Endothelial cell of umbilical vein (primary cell): ENCODE results near the gene FLT1.

Experiments used
- EZH2 ChIP-seq: IDR thresholded peaks from 2 replicates; pipeline ENCODE4 v1.6.1; 2012; ENCODE audit warnings: borderline replicate concordance, low read depth, mild to moderate bottlenecking, moderate library complexity, low read length, inconsistent platforms; ENCODE audit not compliant: severe bottlenecking
- FOS ChIP-seq: IDR thresholded peaks from 2 replicates; pipeline ENCODE4 v1.6.1; 2011; ENCODE audit warnings: mild to moderate bottlenecking, low read length, moderate library complexity, borderline replicate concordance; ENCODE audit not compliant: insufficient read depth
- GATA2 ChIP-seq: IDR thresholded peaks from 2 replicates; pipeline ENCODE4 v1.7.0; 2011; ENCODE audit warnings: low read depth, mild to moderate bottlenecking, moderate library complexity, mixed read lengths, low read length; ENCODE audit not compliant: insufficient read length, insufficient read depth
- JUN ChIP-seq: IDR thresholded peaks from 2 replicates; pipeline ENCODE4 v1.6.1; 2011; ENCODE audit warnings: borderline replicate concordance, low read depth; ENCODE audit not compliant: insufficient read length, insufficient read depth
- MYC ChIP-seq: IDR thresholded peaks from one replicate; pipeline ENCODE4 v1.6.1; 2011; ENCODE audit warnings: mild to moderate bottlenecking, low read depth, low read length
- POLR2A ChIP-seq: IDR thresholded peaks from 2 replicates; pipeline ENCODE4 v1.6.1; 2012; ENCODE audit warnings: low read depth, mild to moderate bottlenecking, control low read depth, low read length
- POLR2AphosphoS5 ChIP-seq: IDR thresholded peaks from 2 replicates; pipeline ENCODE4 v1.6.1; 2012; ENCODE audit warnings: low read depth, mild to moderate bottlenecking, control low read depth, low read length, moderate library complexity; ENCODE audit not compliant: insufficient read depth
- TF ChIP-seq, protein P1 (sequence below), 2 donors: IDR thresholded peaks; 1 replicate in 1 of 2; 2 replicates in 1 of 2; pipeline ENCODE4 v1.5.1; 2011; ENCODE audit warnings: low read length in 2 of 2, mild to moderate bottlenecking in 2 of 2, moderate library complexity in 2 of 2, control low read depth in 1 of 2, inconsistent platforms in 1 of 2, low read depth in 1 of 2; ENCODE audit not compliant: insufficient read depth in 1 of 2; ENCODE audit errors: extremely low read depth in 1 of 2
- TF ChIP-seq, protein P2 (sequence below): IDR thresholded peaks from 2 replicates; pipeline ENCODE4 v1.6.1; 2011; ENCODE audit not compliant: insufficient read depth, insufficient read length

DNA sequence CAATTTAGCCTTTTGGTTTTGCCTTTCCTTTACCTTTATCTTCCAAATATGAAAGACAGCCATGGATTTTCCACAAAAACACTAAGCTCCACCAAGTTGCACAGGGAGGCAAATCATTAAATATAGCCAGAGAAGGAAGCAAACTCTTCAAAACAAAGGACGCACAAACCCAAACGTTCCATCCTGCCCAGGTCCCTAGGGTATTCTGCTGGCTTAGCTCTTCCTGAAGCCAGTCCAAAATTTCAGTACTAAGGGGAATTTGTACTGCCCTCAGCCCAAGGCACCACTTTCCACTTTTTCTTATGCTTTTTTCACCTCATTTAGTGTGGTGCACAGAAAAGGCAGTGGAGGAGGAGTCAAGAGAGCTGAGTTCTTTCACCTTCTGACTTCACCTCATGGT, 169.9 kb downstream of the FLT1 start:
- TF ChIP-seq, protein P1, sequence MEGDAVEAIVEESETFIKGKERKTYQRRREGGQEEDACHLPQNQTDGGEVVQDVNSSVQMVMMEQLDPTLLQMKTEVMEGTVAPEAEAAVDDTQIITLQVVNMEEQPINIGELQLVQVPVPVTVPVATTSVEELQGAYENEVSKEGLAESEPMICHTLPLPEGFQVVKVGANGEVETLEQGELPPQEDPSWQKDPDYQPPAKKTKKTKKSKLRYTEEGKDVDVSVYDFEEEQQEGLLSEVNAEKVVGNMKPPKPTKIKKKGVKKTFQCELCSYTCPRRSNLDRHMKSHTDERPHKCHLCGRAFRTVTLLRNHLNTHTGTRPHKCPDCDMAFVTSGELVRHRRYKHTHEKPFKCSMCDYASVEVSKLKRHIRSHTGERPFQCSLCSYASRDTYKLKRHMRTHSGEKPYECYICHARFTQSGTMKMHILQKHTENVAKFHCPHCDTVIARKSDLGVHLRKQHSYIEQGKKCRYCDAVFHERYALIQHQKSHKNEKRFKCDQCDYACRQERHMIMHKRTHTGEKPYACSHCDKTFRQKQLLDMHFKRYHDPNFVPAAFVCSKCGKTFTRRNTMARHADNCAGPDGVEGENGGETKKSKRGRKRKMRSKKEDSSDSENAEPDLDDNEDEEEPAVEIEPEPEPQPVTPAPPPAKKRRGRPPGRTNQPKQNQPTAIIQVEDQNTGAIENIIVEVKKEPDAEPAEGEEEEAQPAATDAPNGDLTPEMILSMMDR (IDR thresholded peaks at IDR 0.05; ENCODE audit: extremely low read depth in 1 of 2, insufficient read depth in 1 of 2, low read depth in 1 of 2, low read length in 2 of 2), result no peak
- TF ChIP-seq EZH2 (no peak), JUN (no peak), POLR2AphosphoS5 (no peak), POLR2A (no peak), FOS (no peak), GATA2 (no peak), MYC (no peak)
- TF ChIP-seq, protein P2, sequence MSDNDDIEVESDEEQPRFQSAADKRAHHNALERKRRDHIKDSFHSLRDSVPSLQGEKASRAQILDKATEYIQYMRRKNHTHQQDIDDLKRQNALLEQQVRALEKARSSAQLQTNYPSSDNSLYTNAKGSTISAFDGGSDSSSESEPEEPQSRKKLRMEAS, result no peak
